Measurements from ENCODE around the gene ARHGAP42.

ARHGAP42 gene

DNA sequence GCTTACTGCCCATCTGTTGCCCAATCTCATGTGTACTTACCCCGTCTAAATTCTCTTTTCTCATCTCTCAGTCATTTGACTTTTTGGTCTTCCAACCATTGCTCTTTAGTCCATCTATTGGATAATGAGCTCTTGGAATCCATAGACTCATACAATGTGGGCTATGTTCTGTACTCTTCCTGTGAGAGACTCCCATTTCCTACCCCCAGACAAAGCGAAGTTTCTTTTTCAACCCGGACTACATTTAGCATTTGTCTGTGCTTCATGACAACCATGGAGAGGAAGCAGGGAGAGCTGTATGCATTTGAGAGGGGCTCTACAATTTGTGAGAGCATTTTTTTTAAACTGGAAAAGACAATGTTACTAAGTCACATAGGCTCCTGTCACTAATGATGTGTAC is 4.0 kb upstream of the ARHGAP42 start:
- DNase-seq: no peak

DNA sequence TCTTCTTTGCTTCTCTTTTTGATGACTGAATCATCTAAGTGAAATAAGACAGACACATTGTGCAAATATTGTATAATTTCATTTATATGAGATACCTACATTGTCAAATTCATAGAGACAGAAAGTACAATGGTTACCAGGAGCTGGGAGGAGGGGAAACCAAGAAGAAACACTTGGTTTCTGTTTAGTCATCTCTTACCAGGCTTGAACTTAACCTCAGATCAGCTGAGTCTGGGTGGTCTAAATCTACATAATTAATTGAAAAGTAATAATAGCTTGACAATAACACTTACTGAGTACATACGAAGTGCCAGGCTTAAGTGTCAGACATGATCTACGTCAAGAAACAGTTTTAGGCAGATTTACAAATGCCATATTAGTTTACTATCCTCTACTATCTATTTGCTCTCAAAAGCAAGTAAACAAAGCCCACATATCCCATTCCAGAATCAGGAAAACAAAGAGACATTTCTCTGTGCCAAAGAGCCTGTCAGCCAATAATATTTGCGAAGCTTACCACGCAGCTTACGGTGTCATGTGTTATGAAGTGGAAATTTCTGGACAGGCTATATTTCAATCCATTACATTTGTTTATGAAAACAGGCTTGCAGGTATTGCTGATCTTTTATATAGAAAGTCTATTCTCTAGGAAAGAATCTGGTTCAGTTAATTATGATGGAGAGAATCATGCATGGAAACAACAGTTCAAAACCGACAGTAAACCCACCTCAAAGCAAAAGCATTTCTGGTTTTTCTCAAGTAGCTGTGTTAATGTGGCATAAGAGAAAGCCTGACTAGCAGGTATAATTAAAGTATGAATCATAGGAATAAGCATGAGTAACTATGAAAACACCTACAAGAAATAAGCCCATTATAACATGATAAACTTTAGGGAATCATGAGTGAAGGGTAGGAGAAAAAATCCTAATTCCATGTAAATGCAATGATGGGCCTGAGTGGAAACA is 2.7 kb upstream of the ARHGAP42 start:
- no peak for DNase-seq

DNA sequence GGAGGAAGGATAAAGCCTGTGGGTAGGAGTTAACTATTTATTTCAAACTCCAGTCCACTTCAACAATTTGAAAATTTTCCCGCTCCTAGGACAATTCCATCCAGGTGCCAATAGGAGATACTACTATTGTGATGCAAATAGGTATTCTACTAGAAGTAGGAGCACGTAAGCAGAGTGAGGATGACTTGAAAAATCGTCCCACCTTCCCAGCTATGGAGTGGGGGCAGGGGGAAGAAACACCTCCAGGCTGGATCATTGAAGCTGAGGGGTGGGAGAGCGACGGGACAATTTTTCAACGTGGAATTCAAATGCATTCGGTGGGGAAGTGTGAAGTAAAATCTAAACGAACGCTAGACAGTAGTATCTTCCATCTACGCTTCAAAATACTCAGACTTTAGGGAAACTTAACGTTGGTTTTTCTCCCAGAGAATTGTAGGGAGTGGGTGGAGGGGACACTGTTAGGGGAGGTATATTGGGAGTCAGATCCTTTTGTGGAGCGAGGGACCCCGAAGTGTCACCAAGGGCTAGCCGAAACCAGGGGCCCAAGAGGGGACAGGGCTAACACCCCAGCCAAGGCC is 523 bp upstream of the ARHGAP42 start:
- no peak for DNase-seq

DNA sequence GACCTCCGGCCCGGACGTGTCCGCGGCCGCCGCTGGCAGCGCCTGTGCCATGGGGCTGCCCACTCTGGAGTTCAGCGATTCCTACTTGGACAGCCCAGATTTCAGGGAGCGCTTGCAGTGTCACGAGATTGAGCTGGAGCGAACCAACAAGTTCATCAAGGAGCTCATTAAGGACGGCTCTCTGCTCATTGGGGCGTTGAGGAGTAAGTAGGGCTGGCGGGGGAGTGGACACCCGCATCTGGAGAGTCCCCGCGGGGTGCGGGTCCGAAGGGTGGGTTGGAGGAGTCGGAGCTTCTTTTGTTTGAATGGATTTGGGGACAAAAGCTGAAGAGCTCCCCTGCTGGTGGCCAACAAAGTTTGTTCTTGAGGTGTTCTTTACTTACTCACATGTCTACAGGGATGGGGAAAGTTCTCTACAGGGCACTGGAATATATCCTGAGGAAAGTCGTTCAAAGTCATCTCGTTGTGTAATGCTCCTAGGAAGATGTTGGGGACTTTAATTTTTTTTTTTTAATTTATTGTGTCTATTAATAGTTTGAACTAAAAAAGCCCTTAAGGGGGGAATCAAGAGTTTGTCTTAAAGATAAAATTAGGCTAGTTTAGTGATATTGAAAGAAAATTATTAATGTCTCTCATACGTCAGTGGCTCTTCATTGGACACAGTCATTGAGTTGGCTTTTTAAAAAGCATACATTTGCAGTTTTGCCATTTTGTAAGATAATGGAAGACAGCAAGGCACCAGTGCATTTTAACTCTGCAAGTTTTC is 725 bp downstream of the ARHGAP42 start:
- DNase-seq: peak in 1 of 5 experiments; percentile 19

DNA sequence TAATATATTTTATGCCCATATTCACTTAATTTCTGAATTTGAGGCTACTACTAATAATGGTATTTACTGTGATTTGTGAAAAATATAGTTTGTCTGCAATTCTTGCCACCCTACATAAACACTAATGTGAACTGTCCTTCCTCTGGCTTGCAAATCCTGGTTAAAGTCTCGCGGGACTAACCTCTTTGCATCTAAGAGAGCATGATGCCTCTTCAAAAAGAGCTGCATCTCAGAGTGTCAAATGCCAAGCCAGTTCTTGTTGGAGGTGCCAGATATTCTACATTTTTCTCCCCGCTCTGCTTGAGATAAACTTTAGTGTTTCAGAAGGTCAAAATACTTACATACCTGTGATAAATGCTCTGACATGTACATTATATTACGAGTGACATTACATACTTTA is 2.1 kb downstream of the ARHGAP42 start:
- DNase-seq: no peak

DNA sequence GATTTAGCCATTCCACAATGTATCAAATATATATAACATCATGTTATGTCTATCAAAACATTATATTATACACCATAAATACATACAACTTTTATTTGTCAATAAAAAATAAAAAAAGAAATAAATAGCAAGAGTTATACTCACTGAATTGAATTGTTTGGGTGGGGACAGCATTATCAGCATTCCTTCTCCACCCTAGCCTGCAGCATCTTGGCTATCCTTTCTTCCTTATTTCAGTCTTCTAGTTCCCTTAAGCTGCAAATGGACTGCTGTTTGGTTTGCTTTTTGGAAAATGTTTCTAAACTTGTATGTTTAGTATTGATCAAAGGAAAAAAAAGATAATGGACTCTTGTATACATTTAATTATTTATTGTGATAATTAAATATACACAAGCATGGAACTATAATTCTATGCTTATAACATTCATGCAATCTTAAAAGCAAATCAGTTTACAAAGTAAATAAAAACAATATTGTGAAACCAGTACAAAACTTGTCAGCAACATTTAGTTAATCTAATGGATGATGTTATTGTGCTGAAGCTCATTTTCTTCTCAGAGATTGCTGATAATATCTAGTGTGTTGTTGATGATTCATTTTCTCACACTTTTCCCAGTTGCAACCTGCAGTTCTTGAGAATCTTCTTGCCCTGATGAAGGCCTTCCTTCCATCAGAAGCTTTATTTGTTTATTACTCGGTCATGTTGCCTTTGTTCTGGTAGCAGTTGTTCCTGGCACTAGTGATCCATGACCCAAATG is 5.0 kb downstream of the ARHGAP42 start:
- no peak for DNase-seq

DNA sequence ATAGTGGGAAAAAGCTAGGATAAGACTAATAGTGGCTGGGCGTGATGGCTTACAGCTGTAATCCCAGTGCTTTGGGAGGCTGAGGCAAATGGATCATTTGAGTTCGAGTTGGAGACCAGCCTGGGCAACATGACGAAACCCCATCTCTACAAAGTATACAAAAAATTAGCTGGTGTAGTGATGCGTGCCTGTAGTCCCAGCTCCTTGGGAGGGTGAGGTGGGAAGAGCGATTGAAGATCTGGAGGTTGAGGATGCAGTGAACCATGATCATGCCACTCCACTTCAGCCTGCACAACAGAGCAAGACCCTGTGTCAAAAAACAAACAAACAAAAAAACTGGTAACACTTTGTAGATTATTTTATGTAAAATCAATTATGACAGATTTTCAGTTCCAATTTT is 8.8 kb downstream of the ARHGAP42 start:
- no peak for DNase-seq

DNA sequence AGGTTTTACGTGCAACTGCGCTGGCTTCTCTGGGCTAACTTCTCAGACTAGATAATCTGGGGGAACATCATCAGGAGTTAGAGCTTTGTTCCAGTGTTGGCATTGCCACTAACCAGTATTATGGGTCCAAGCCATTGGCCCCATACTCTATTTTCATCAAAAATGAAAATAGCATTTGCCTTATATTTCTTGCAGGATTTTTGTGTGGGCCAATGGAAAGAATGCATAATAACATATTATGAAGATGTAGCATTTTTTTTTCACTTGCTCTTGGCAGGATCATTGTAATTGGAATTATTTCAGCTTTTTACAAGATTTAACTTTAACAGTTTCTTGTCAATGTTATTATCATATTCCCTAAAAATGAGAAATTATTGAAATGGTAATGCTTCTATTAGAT is 16.1 kb downstream of the ARHGAP42 start:
- no peak for DNase-seq

DNA sequence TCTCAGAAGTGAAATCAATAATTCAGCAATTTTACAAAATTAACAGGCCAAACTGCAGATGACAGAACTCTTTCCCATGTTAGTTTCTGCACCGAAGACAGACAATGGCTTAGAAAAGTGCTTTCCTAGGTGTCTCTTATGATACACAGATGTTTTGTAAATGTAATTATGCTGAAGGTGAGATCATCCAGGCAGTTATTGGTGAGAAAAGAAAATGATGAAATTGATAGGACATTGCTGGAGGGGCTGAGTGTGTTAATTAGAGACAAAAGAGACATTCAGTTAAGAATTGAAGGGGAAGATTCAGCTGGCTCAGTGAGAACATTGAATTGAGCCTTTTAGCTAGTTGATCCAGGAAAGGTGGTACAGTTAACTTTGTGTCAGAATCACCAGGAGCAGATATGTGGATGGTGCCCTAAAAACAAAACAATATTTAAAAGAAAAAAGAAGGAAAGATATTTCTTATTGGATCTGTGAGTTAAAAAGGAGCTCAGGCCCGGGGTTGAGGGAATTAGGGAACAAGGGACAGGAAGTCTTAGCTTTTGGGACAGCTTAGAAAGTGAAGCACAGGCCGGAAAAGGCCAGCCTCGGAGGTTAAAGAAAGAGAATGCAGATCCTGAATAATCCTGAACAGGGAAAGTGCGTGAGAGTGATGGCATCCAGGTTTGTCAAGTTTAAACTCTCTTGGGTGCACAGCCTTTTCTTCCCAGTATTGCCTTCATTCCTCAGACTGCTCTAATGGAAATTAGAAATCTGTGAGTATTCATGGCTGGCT is 16.9 kb downstream of the ARHGAP42 start:
- DNase-seq: no peak

DNA sequence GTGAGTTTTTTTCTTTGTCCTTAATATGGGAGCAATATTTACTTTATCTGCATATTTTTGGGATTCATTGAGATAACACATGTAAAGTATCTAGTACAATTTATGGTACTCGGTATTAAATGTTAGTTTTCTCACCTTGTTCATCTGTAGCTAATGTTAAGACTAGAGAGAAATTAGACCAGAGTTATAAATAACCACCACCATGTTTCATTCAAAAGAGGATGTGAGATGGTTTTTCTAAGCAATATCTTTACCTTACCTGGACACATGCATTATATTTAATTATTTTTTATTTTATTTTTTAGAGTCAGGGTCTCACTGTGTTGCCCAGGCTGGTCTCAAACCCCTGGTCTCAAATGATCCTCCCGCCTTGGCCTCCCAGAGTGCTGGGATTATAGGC is 18.4 kb downstream of the ARHGAP42 start:
- DNase-seq: no peak

DNA sequence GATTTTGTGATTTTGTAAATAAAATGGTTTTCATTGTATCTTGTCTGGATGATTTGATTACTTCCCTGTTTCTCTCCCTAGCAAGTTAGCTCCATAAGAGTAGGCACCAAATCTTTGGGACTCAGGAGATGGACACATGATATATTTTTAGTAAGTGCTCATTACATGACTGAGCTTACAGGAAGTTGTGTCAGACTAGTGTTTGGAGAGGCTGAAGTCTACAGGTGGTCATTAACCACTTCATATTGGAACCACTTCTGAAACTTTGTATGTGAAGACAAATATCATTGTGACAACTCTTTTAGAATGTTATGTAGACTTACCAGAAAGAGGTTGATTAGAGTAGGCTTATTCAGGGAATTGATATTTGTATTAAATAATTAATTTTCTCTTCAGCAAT is 19.1 kb downstream of the ARHGAP42 start:
- no peak for DNase-seq

DNA sequence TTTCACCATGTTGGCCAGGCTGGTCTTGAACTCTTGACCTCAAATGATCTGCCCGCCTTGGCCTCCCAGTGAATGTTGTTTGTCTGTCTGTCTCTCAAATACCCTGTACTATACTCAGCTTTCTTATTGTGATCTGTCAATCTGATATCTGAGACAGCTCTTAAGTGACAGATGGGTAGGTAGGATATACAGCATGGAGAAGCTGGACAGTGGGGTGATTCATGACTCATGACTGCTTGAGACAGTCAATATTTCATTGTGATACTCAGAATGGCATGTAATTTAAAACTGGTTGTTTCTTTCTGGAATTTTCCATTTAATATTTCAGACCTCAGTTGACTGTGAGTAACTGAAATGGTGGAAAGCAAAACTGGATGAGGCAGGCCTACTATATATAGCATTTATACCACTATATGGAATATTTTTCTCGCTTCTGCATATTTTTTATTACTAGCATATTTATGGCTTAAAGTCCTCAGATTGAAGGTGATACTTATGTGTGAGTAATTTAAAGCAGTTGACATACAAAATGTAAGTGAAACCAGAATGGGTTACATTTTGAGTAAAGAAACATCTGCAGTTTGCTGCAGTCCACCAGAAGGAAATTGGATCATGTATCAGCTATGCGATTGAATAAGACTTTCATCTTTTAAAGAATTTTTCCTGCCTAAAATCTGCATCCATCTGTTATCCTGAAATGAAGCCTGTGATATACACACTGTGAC is 22.3 kb downstream of the ARHGAP42 start:
- no peak for DNase-seq

DNA sequence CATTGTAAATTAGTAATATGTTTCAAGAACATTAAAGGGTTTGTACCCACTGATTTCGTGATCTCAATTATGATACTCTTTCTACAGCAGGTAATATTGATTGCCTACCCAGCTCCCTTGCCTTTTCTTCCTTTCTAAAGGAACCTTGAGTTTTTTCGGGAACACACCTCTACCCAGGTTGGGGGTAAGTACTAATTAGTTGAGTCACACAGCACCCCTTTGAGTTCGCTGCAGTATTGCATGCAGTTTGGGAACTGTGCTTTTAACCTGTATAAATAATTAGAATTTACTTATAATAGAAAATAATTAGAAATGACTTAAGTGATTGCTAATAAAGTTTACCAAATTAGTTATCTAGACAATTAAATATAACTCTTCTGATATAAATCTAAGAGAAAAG is 24.9 kb downstream of the ARHGAP42 start:
- no peak for DNase-seq

DNA sequence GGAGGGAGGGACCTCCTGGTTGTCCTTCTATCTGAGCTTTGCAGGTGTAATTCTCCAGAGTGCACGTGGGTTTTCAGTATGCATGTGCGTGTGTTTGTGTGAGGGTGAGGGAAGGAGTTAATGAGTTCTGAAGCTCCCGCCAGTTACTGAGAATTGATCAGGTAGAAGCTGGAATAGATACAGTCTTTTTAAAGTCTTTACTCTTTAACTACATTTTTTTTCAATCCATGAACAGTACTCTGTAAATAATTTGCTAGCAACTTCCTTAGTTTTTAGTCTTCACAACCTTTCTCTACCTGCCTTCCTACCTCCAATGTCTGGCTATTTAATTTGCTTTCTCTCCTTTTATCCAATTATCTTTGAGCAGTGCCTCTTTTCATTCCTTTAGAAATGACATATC is 25.5 kb downstream of the ARHGAP42 start:
- DNase-seq: no peak

DNA sequence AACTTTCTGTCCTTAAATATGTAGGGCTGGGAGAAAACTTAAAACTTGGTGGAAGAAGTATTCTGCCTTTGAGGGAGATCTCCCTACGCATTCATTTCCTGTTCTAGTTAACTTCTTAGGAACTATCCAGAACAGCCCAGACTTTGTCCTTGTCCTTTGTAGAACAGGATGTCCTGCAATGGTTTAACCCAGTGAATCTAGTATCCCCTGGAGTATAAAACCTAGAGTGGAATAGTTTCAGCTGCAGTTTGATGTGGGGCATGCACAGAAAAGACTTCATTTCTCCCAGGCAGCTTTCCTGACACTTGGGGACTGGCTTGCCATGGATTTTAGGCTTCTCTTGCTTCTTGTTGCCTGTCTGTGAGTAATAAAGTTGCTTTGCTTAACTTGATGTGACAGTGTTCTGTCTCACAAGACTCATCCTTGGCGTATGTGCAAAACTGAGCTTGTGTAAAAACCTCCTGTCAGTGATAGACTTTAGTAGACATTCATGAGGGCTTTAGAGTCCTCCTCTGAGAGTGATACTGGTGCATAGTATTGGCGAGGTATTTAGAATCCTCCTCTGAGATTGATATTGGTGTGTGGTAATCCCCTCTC is 28.2 kb downstream of the ARHGAP42 start:
- no peak for DNase-seq

DNA sequence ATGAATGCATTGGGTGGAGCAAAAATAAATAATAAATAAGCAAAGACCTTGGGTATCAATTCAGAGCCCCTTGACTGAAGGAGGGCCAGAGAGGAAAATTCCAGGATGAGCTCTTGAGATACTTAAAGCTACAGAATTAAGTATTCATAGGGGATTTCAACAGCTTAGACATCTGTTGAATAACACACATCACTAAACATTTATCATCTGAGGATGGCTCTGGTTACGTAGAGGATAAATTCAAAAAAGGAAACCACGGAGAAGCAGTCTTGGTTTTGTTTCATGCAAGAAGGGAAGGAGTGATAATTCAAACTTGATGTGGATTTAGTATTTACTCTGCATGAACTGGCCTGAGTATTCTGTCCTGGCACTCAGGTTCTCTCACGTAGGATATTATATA is 29.8 kb downstream of the ARHGAP42 start:
- no peak for DNase-seq

DNA sequence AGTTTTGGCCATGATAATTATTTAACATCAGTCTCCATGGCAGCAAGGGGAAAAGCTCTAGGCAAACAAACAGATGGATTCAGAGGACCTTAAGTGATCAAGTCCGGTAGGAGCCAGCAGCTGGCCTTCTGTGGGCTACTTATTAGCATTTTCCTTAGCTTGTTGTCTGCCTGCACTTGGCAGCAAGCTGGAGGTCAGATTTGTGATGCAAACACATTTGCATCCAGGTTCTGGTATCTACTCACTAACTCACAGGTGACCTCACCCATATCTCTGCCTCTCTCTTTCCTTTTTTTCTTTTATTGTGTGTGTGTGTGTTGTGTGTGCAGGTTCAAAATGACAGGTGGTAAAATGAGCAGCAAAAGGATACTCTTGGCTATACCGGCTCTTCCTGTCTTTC is 32.3 kb downstream of the ARHGAP42 start:
- DNase-seq: no peak

DNA sequence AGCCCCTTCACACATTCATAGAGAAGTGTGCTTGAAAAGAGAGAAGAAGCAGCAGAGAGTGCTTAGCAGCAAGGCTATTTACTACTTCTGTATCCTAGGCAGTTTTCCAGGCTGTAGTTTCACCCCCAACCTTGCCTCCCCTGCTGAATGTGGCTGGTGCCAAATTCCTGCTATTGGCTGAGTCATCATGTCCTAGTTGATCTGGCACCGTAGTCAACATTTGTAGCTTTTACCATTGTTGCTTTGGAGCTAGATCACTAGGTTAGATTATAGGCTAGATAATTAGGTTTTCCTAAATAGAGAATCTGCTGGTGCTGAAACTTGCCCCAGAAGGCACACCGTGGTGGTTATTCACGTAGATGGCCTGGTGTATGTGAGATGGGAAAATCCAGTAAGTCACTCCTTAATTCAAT is 32.7 kb downstream of the ARHGAP42 start:
- DNase-seq: no peak

DNA sequence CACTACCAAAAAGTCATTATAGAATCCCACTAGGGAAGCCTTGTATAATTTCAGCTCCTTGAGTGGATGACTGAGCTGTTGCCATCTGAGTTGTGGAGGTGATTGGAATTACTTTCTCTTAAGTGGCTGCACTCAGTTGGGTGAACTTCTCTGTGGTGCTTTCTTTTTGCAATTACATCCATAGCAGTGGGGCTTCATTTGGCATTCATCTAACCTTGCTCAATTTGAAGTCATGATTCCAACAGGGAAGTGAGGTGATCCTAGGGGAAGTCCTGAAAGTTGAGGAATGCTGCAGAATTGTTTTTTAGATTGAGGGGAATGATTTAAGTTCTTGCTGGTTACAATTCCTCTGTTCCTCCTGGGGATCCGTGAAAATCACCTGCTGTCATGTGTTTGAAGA is 39.6 kb downstream of the ARHGAP42 start:
- DNase-seq: no peak

DNA sequence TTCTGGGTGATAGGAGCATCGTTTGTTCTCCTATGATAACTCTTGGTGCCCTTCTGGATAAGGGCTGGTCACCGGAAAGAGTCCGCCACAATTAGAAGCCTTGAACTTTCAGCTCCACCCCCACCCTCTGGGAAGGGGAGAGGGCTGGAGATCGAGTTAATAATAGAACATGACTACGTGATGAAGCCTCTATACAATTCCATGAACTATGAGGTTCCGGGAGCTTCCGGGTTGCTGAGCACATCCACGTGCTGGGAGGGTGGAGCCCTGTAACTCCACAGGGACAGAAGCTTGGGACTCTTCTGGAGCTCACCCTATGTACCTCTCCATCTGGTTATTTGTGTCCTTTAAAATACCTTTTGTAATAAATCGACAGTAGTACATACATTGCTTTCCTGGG is 40.3 kb downstream of the ARHGAP42 start:
- no peak for DNase-seq

DNA sequence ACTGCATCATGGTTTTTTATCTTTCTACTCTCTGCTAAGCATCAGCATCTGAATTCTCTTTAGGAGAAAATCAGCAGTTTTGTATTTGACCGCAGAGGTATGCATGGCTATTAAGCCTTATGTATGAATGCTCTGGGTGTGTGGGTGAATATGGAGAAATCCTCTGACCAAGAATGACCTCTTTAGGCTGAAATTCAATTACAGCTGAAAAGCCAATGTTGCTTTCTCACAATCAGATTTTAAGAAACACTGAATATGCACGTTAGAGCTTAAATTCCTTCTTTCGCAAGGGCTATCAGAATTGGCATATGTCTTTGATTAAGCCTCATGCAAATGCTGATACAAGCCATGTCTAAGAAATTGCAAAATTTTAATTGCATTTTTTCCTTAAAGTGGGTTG is 43.2 kb downstream of the ARHGAP42 start:
- DNase-seq: no peak
